ENCODE measurements around the gene PABPN1.

The PABPN1 gene

GRCh38 chr14:23358042-23358441, 36.8 kb downstream of the PABPN1 start:
- Mint-ChIP-seq H3K9me3 (ENCODE audit: low read depth) (no peaks in the 10 kb centered on the region), H3K27ac (no peak overlapping the region), H3K4me1 (ENCODE audit: low read depth) (peaks cover 4% of the 10 kb centered on the region), H3K27me3 (peaks cover 2% of the 10 kb centered on the region), H3K4me3 (no peak overlapping the region), H3K36me3 (no peaks in the 10 kb centered on the region)

DNA sequence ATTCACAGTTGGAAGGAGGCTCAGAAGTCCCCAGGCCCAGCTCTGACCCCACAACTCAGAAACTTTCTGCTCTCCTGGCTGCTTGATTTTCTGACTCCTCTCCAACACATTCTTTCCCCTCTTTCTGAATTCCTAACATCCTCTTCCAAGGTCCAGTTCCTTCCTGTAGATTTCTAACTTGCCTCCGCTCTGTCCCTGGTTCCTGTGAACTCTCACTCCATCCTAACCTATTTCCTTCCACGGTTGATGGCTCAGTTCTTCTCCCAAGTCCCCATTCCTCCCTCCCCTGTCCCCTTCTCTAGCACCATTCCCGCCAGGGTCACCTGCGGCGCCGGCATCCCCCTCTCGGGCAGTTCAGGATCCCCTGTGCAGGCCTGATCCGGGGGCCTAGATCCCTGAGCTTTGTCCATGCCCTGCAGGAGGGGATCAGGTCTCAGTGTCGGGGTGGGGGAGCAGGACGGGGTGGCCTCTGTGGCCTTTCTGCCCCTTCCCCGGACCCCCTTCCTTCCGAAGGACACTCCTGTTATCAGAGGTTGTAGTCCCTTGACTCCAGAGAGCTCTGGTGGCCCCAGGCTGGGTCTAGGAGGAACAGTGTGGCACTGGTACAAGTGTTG, 37.4 kb downstream of the PABPN1 start:
- Mint-ChIP-seq H3K9me3 (ENCODE audit: low read depth) (no peaks in the 10 kb centered on the region), H3K4me3 (no peak overlapping the region), H3K27ac (no peak overlapping the region), H3K27me3 (no peaks in the 10 kb centered on the region), H3K36me3 (no peaks in the 10 kb centered on the region), H3K4me1 (ENCODE audit: low read depth) (no peaks in the 10 kb centered on the region)

DNA sequence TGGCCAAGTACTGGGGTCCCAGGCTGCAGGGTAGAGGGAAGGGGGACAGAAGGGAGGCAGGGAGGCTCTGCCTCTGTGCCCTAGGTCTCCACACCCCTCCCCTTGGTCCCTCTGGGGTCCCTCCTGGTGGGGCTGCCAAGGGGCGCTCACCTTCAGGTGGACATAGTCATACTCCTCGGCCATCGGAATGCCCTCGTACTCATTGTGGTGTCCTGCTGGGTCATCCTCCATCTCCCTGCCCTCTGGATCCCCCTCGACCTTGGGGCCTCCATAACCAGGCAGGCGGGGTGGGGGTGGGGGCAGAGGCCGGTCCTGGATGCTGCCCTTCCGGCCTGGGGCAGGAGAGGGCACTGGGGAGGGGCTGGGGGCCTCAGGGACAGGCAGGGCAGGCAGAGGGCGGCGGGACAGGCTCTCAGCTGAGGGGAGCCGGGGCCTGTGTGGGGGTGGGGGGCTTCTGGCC, 37.9 kb downstream of the PABPN1 start:
- no peaks in the 10 kb centered on the region for H3K4me1 Mint-ChIP-seq (ENCODE audit: low read depth)

DNA sequence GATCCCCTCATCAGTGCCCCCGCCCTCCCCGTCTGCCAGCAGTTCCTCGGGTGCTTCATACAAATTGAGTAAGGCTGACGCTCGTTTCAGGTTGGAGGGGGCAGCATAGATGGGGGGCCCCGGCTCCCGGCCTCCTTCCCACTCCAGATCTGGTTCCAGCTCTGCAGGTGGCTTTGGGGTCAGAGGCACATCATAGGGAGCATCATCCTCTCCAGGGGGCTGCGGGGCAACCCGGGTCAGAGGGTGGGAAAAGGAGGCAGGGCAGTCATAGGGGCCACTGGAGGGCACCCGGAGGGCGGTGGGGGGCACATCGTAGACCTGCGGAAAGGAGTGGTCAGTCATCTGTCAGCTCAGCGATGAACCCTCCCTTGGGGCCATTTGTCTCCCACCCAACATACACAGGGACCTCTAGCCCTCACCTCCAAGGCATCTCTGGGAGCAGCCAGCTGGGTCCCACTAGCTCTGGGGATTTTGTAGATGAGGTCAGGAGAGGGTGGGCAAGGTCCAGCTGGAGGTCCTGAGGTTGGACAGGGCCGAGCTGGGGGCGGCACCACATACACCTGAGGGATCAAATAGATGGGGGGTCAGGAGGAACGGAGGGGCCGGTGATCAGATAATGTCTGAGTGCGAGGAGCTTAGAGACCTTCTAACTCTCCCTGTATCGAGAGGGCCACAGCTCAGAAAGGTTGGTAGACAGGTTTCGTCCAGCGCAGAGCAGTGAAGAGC, 38.6 kb downstream of the PABPN1 start:
- Mint-ChIP-seq H3K27me3 (no peaks in the 10 kb centered on the region), H3K27ac (no peak overlapping the region), H3K36me3 (no peaks in the 10 kb centered on the region)

More for the DNA sequence above, 37.9 kb downstream of the PABPN1 start:
- Mint-ChIP-seq H3K27ac (no peak overlapping the region), H3K4me3 (no peak overlapping the region), H3K36me3 (no peaks in the 10 kb centered on the region), H3K9me3 (ENCODE audit: low read depth) (no peaks in the 10 kb centered on the region), H3K27me3 (no peaks in the 10 kb centered on the region)

DNA sequence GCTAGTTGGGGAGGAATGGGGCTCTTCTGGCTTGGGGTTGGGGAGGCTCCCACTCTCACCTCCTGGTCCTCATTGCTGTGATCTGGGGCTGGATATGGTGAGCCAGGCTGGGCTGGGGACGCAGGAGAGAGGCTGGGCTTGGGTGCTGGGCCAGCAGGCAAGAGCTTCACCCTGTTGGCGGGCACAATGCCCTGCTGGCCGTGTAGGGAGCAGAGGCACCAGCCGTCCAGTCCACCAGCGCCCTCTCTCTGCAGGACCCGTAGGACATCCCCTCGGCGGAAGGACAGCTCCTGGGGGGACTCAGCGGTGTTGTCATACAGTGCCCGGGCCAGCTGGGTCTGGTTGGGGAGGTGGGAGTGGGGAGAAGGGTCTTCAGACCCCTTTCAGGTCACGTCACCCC, 39.2 kb downstream of the PABPN1 start:
- Mint-ChIP-seq H3K4me3 (no peak overlapping the region), H3K9me3 (ENCODE audit: low read depth) (no peaks in the 10 kb centered on the region), H3K4me1 (ENCODE audit: low read depth) (peaks cover 5% of the 10 kb centered on the region), H3K27ac (no peak overlapping the region), H3K36me3 (no peaks in the 10 kb centered on the region), H3K27me3 (no peaks in the 10 kb centered on the region)

More for the DNA sequence above, 38.6 kb downstream of the PABPN1 start:
- Mint-ChIP-seq H3K9me3 (ENCODE audit: low read depth) (no peaks in the 10 kb centered on the region), H3K4me1 (ENCODE audit: low read depth) (peaks cover 4% of the 10 kb centered on the region), H3K4me3 (no peak overlapping the region)

DNA sequence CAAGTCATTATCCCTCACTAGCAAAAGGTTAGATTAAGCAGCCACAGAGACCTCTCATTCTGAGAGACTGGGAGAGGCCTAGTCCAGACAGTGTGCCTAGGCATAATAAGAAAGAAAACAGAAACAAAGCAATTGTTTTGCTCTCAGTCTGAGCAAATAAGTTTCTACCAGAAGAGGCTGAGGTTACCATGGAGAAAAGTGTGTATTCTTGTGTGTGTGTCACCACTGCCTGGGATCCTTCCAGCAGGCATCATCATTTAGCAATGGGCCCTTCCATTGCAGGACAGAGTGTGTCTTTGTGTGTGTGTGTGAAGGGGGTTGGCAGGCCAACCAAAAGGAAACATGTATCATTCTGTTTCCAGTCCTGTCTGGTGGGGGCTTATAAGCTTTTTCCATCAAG, 40.1 kb downstream of the PABPN1 start:
- H3K4me1 Mint-ChIP-seq (ENCODE audit: low read depth) = peaks cover 5% of the 10 kb centered on the region
- no peak overlapping the region for H3K4me3 Mint-ChIP-seq
- H3K27ac Mint-ChIP-seq = no peak overlapping the region
- no peaks in the 10 kb centered on the region for H3K27me3 Mint-ChIP-seq
- H3K36me3 Mint-ChIP-seq = no peaks in the 10 kb centered on the region
- no peaks in the 10 kb centered on the region for H3K9me3 Mint-ChIP-seq (ENCODE audit: low read depth)

GRCh38 chr14:23361763-23362162, 40.5 kb downstream of the PABPN1 start:
- no peaks in the 10 kb centered on the region for H3K9me3 Mint-ChIP-seq (ENCODE audit: low read depth)
- H3K36me3 Mint-ChIP-seq = no peaks in the 10 kb centered on the region
- peaks cover 5% of the 10 kb centered on the region for H3K4me1 Mint-ChIP-seq (ENCODE audit: low read depth)
- no peak overlapping the region for H3K27ac Mint-ChIP-seq
- no peak overlapping the region for H3K4me3 Mint-ChIP-seq
- H3K27me3 Mint-ChIP-seq = peaks cover 2% of the 10 kb centered on the region

GRCh38 chr14:23362200-23362599, 40.9 kb downstream of the PABPN1 start:
- H3K27ac Mint-ChIP-seq = no peak overlapping the region
- H3K27me3 Mint-ChIP-seq = peaks cover 6% of the 10 kb centered on the region
- H3K4me1 Mint-ChIP-seq (ENCODE audit: low read depth) = peaks cover 5% of the 10 kb centered on the region
- H3K9me3 Mint-ChIP-seq (ENCODE audit: low read depth) = no peaks in the 10 kb centered on the region
- no peaks in the 10 kb centered on the region for H3K36me3 Mint-ChIP-seq
- H3K4me3 Mint-ChIP-seq = no peak overlapping the region

DNA sequence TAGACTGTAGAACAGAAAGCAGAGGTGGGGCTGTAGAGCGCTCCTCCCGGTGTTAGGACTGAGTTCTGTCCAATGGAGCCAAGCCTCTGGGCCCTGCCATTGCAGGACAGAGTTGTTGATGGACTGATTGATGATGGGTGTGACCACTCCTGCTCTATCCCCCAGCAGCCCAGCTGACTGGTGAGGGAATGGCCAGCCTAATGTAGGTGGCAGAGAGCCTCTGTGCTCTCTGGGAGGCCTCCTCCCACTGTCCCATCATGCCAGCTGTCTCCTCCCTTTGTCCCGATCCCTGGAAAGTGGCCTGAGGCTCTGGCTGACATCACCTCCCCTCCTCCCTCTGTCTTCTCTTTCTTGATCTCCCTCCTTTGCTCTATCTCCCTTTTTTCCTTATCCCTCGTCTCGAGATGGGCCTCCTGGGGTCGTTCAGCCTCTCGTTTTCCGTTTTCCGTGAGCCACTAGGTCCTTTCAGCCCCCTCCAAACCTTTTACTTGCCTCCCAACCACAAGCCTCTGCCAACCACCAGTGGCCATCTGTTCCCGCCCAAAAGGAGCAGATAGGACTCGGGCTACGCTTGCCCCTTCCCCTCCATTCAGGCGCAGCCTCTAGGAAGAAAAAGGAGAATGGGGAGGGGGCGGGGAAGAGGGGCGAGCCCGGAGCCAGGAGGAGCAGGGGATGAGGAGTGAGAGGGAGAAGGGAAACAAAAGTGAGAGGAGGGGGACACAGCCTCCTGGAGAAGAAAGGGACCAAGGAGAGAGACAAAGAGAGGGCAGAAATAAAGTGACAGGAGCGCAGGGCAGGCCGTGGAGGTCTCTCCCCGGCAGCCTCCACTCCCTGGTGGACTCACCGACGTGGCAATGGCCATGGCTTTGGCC, 43.1 kb downstream of the PABPN1 start:
- peak overlapping the region; percentile 23 for H3K4me3 Mint-ChIP-seq

DNA sequence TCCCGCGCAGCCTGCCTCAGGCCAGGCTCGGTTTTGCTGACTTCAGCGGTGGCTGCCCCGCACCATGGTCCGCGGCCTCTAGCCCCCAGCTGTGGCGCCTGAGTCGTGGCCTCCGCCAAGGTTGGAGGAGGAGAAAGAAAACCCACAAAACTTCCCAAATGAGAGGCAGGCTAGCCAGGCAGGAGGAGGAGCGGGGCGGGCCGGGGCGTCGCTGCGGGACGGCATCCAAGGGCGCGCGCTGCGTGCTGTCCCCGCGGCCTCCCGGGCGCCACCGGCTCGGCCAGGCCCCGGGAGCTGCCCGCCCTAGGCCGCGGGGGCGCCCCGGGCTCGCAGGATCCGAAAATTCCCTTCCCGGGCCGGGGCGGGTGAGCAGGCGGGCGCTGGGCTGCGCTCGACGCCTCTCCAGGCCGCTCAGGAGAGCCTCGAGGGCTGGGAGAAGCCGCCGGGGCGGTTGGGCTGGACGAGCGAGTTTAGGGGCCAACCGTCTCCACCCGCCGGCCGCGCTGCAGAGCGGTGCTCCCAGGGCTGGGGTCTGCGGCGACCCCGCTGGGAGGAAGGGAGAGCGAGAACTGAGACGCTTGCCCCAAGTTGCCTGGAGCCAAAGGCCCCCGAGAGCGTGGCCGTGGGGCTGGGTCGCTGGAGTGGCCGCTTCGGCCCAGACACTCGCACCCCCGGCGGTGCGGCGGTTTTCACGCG, 43.9 kb downstream of the PABPN1 start, which contains the start of gene EFS:
Gene EFS, minus strand, starts transcription at position 137 of the 696 bp plus-strand sequence. CDS start 147 bp downstream, outside the sequence.
- Mint-ChIP-seq H3K4me3 (peak within 1 kb of the TSS; percentile 23), H3K4me1 (ENCODE audit: low read depth) (peaks cover 5% of the 10 kb centered on the region), H3K27ac (no peak within 1 kb of the TSS)

More for the DNA sequence above, 43.1 kb downstream of the PABPN1 start:
- Mint-ChIP-seq H3K4me1 (ENCODE audit: low read depth) (peaks cover 5% of the 10 kb centered on the region), H3K27ac (no peak overlapping the region), H3K9me3 (ENCODE audit: low read depth) (no peaks in the 10 kb centered on the region), H3K36me3 (no peaks in the 10 kb centered on the region), H3K27me3 (peaks cover 9% of the 10 kb centered on the region)

GRCh38 chr14:23365732-23366425, 44.6 kb downstream of the PABPN1 start:
- H3K4me3 Mint-ChIP-seq = no peak overlapping the region
- no peaks in the 10 kb centered on the region for H3K36me3 Mint-ChIP-seq
- H3K9me3 Mint-ChIP-seq (ENCODE audit: low read depth) = no peaks in the 10 kb centered on the region
- no peak overlapping the region for H3K27ac Mint-ChIP-seq
- H3K27me3 Mint-ChIP-seq = peaks cover 9% of the 10 kb centered on the region
- H3K4me1 Mint-ChIP-seq (ENCODE audit: low read depth) = peaks cover 5% of the 10 kb centered on the region

More for the DNA sequence above, 43.9 kb downstream of the PABPN1 start, which contains the start of gene EFS:
- Mint-ChIP-seq H3K9me3 (ENCODE audit: low read depth) (no peaks in the 10 kb centered on the region), H3K27me3 (peaks cover 9% of the 10 kb centered on the region), H3K36me3 (no peaks in the 10 kb centered on the region)

DNA sequence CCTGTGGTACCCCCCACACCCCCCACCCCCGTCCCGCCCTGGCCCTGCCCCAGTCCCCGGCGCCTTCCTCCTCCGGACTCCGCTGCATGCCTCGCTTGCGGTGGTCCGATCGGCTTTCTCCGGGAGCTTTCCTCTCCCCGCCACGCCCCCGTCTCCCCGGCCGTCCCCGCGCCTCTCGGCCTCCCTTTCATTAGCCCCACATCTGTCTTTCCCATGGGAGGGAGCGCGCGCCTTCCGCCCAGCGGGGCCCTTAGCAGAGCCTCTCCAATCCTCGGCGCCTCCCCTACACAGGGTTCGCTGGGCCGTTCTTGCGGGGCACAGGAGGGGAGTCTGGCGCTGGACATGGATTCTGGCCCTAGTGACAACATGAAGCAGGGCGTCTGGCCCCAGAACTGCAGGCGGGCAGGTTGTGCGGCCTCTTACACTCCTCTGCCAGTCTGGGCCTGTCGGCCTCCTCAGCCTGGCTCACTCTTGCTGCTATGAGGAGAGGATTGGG, 45.2 kb downstream of the PABPN1 start:
- peaks cover 9% of the 10 kb centered on the region for H3K27me3 Mint-ChIP-seq
- H3K36me3 Mint-ChIP-seq = no peaks in the 10 kb centered on the region
- no peak overlapping the region for H3K27ac Mint-ChIP-seq
- no peaks in the 10 kb centered on the region for H3K9me3 Mint-ChIP-seq (ENCODE audit: low read depth)
- peaks cover 5% of the 10 kb centered on the region for H3K4me1 Mint-ChIP-seq (ENCODE audit: low read depth)
- H3K4me3 Mint-ChIP-seq = peak overlapping the region; percentile 20

- no peak overlapping the region for H3K4me3 Mint-ChIP-seq
- H3K27me3 Mint-ChIP-seq = peaks cover 9% of the 10 kb centered on the region
- no peaks in the 10 kb centered on the region for H3K4me1 Mint-ChIP-seq (ENCODE audit: low read depth)
- H3K36me3 Mint-ChIP-seq = no peaks in the 10 kb centered on the region
- no peak overlapping the region for H3K27ac Mint-ChIP-seq
- no peaks in the 10 kb centered on the region for H3K9me3 Mint-ChIP-seq (ENCODE audit: low read depth)
Measured at GRCh38 chr14:23370221-23370620, 49.0 kb downstream of the PABPN1 start.

GRCh38 chr14:23371865-23372264, 50.6 kb downstream of the PABPN1 start:
- Mint-ChIP-seq H3K27ac (no peak overlapping the region), H3K9me3 (ENCODE audit: low read depth) (no peaks in the 10 kb centered on the region), H3K27me3 (peaks cover 6% of the 10 kb centered on the region), H3K4me3 (no peak overlapping the region), H3K4me1 (ENCODE audit: low read depth) (no peaks in the 10 kb centered on the region), H3K36me3 (no peaks in the 10 kb centered on the region)

Data from activated naive CD8-positive, alpha-beta T cell (primary cell).